Measurements from ENCODE around the gene IARS2.
"Not testable (repeated sequence)": the region's sequence is repeated elsewhere in the genome, so short reads cannot be mapped to it uniquely, and the experiment has no call there.

IARS2 gene

DNA sequence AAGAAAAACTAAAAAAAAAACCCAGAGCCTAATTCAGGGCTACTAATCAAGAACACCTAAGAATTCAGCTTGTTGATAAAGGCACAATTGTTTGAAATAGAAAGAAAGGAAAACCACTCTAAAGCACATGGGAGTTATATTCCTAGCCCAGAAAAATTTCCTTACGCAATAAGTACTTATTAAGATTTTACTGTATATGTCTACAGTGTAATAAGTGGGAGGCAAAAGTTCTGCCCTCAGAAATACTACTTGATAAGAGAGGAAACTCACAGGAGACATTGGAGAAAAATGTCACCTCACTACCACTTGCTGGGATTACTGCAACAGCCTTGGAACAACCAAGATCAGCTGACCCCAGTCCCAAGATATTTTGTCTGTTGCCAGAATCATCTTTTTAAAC, 66.1 kb downstream of the IARS2 start:
- no peak for DNase-seq (ENCODE audit: extremely low read depth in 1 of 2, low read depth in 1 of 2)

DNA sequence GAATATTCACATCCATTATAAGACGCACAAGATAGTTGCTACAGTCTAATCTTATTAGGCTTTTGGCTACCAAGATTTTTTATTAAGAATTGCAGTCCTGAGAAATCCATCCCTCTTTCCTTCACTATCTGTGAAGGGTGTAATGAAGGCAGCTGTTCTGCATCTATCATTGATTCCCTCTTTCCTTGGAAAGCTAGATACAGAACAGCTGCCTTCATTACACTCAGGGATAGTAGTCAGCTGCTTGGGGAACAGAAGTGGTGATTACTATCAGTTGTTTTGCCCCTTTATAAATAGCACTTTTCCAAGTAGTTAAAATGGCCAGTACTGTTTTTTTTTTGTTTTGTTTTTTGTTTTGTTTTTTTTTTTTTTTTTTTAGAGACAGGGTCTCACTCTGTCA, 70.2 kb downstream of the IARS2 start:
- no peak for DNase-seq (ENCODE audit: extremely low read depth in 1 of 2, low read depth in 1 of 2)

DNA sequence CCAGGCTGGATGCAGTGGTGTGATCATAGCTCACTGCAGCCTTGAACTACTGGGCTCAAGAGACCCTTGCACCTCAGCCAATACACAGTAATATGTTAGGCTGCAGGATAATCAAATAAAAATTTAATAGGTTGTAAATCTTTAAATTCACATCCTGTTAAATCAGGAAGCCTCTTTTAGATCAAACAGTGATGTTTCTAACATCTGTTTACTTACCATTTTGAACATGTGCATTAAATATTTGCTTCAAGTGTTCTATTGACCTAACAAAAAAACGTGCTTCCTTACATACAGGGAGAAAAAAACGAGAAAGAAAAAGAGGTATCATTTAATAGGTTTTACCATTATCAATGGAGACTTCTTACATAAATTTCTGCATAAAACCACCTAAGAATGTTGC, 70.6 kb downstream of the IARS2 start:
- DNase-seq (ENCODE audit: extremely low read depth in 1 of 2, low read depth in 1 of 2), result no peak

DNA sequence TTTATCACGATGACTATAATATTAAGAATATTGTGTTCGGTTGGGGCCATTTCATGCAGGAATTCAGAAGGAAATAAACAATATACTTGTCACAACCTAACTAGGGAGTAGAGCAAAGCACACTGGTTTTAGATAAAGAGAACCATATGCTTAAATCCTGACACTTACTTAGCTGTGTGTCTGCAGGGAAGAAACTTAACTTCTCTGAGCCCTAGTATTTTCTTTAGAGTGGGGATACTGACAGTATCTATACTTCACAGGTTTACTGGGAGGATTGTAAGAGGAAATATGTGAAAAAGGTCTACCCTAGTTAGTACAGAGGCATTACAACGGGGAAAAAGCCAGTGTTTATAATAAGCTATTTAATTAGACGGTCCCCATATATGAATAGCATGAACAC, 72.9 kb downstream of the IARS2 start:
- no peak for DNase-seq (ENCODE audit: extremely low read depth in 1 of 2, low read depth in 1 of 2)

DNA sequence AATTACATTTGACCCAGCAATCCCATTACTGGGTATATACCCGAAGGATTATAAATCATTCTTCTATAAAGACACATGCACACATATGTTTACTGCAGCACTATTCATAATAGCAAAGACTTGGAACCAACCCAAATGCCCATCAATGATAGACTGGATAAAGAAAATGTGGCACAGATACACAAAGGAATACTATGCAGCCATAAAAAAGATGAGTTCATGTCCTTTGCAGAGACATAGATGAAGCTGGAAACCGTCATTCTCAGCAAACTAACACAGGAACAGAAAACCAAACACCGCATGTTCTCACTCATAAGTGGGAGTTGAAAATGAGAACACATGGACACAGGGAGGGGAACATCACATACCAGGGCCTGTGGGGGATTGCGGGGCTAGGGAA, 76.0 kb downstream of the IARS2 start:
- DNase-seq (ENCODE audit: extremely low read depth in 1 of 2, low read depth in 1 of 2), result not testable (repeated sequence)

DNA sequence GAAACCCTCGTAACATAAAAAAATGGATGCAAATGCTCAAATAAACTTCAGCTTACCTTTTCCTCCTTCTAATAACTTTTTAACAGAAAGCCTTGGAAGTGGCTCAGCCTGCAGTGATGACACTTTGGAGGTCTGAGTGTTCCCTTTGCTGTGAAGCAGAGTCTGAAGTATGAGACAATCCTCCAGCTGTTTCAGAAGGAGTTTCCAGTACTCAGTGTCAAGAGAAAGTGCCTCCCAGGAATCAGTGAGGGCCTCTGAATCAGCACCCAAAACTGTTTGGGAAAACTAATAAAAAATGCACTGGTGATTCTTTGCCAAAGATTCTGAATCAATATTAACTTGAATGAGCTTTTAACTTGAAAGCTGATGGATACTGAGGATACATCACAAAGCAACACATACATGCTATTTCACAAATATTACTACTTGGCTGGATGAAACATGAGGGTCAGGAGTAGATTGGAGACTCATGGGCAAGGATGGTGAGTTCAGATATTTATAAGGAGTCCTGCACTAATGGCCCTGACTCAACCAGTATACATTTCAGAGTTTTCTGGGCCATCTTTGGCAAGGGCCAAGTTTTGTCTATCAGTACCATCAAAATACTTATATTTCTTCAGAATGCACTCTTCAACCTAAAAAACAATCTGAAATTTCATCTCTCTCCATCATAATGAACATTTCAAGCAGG, 77.0 kb downstream of the IARS2 start:
- no peak for DNase-seq (ENCODE audit: extremely low read depth in 1 of 2, low read depth in 1 of 2)

GRCh38 chr1:220176540-220176939, 82.6 kb downstream of the IARS2 start:
- no peak for DNase-seq (ENCODE audit: extremely low read depth in 1 of 2, low read depth in 1 of 2)

GRCh38 chr1:220182111-220182510, 88.2 kb downstream of the IARS2 start:
- no peak for DNase-seq (ENCODE audit: extremely low read depth in 1 of 2, low read depth in 1 of 2)

DNA sequence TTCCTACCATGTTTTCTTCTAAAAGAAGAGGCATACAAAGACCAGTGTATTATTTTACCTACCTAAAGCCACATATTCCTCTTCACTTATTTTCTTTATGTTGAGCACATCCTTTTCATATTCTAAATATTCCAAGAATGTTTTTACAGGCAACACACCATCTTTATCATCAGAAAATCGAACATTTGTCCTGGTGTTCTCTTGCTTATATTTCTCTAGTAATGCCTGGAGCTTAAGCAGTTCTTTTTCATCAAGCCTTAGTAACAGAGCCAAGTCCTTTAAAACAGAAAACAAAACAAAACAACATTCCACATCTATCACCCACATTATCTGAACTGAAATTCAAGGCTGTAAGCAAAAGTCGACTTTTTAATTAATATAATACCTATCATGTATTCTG, 88.7 kb downstream of the IARS2 start:
- DNase-seq (ENCODE audit: extremely low read depth in 1 of 2, low read depth in 1 of 2), result no peak

GRCh38 chr1:220184506-220184905, 90.6 kb downstream of the IARS2 start:
- no peak for DNase-seq (ENCODE audit: extremely low read depth in 1 of 2, low read depth in 1 of 2)

- DNase-seq (ENCODE audit: extremely low read depth in 1 of 2, low read depth in 1 of 2), result no peak
These were observed 92.8 kb downstream of the IARS2 start for GRCh38 chr1:220186752-220187151.

DNA sequence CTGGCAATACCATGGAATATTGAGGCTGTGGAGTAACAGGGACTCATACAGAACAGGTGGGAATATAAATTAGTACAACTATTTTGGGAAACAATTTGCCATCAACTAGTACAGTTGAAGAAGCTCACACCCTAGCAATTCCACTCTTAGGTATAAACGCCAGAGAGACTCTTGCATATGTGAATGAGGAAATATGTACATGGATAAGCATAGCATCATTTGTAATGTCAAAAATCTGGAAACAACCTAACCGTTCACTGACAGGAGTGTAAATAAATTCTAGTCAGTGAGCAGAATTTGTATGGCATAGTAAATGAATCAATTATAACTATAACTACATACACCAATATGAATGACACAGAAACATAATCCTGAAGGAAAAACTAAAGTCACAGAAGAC, 94.6 kb downstream of the IARS2 start:
- no peak for DNase-seq (ENCODE audit: extremely low read depth in 1 of 2, low read depth in 1 of 2)

DNA sequence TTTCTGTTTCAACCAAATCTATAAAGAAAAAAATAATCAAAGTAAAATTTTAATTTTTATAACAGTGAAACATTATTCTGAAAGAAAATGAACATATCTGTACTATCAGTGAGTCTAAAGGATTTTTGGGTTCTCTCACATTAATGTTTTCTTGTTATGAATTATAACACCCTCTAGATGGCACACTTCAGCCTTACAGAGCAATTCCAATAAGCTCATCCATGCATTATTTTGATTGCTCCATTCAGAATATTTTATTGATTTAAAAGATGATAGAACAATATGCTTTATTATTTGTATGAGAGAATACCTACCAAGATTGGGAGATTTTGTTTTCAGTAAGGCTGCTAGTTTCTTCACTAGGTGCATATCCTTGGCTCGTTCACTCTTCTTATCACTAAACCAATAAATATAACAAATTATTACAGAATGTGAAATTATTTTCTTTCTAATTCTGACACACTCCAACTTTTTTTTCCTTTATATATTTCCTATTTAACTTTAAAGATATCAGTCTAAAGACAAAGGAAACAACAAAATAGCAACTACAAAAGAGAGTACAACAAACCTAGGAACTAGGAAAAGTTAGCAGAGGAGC, 95.9 kb downstream of the IARS2 start:
- DNase-seq (ENCODE audit: extremely low read depth in 1 of 2, low read depth in 1 of 2), result no peak

DNA sequence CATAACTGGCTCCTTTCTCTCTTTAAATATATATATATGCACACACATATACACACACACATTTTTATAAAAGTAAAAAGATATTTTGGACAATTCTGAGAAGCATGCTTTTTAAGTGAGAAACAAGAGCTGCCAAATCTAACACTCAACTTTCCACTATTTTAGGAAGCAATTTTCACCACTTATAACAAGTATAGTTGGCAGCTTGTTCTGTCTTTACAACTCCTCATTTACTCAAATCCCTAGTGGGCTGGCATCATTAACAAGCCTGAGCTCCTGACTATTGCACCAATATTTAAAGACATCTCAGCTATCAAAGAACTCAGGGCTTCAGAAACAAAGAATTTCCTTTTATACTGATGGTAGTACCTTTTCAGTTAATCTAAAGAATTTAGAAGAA, 101.8 kb downstream of the IARS2 start:
- DNase-seq (ENCODE audit: extremely low read depth in 1 of 2, low read depth in 1 of 2), result no peak
